AG09319 (cell line): Measurements from ENCODE around the gene RHOH.
"Not testable (repeated sequence)": the region's sequence is repeated elsewhere in the genome, so short reads cannot be mapped to it uniquely, and the experiment has no call there.

ENCODE experiments used
- DNase-seq: peaks from one replicate; pipeline ENCODE4 v3.0.0-alpha.2; 2010; ENCODE audit warnings: low read depth; ENCODE audit errors: extremely low read depth
- CTCF ChIP-seq: IDR thresholded peaks from 2 replicates; pipeline ENCODE4 v1.5.1; 2011; ENCODE audit warnings: low read depth, mild to moderate bottlenecking, inconsistent platforms, low read length, moderate library complexity

RHOH gene

GRCh38 chr4:40196724-40197281, at the start of gene RHOH:
Gene RHOH (plus strand): TSS chr4:40197031. CDS start chr4:40243387, 46,356 bp downstream.
- DNase-seq: no peak
- no peak for TF ChIP-seq CTCF

- DNase-seq: not testable (repeated sequence)
Observed at GRCh38 chr4:40147490-40147889, 49.3 kb upstream of the RHOH start.

- peak; percentile 74 for TF ChIP-seq CTCF
- peak; percentile 29 for DNase-seq
Observed at GRCh38 chr4:40149960-40150385, 46.9 kb upstream of the RHOH start.

- TF ChIP-seq CTCF: no peak
- DNase-seq: no peak
Observed at GRCh38 chr4:40150932-40151331, 45.9 kb upstream of the RHOH start.

GRCh38 chr4:40152637-40153036, 44.2 kb upstream of the RHOH start:
- TF ChIP-seq CTCF: no peak

GRCh38 chr4:40157436-40157835, 39.4 kb upstream of the RHOH start:
- DNase-seq: no peak
- TF ChIP-seq CTCF: no peak

More at GRCh38 chr4:40152637-40153036, 44.2 kb upstream of the RHOH start:
- DNase-seq: no peak

- no peak for DNase-seq
- no peak for TF ChIP-seq CTCF
Observed at GRCh38 chr4:40160258-40160657, 36.6 kb upstream of the RHOH start.

GRCh38 chr4:40164459-40164858, 32.4 kb upstream of the RHOH start:
- DNase-seq: no peak
- no peak for TF ChIP-seq CTCF
